ENCODE data around the gene PLK5. TPM values are rescaled to one million over a fixed set of nuclear protein-coding genes. Genes with fewer than 3 reads are reported as not detected.

PLK5 gene
- polyA plus RNA-seq, 1 of the 3 experiments (the other 2 are of a cell fraction): not detected

DNA sequence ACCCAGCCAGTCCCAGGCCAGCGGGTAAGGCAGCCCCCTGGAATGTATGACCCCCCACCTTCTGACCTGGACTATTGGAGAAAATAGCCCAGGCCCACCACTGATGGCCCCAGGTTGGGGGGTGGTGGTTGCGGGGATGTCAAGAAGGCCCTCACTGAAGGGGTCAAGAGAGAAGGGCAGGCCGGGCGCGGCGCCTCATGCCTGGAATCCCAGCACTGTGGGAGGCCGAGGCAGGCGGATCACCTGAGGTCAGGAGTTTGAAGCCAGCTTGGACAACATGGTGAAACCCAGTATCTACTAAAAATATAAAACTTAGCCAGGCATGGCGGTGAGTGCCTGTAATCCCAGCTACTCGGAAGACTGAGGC is 9.6 kb upstream of the PLK5 start:
- Histone ChIP-seq H3K79me2 (ENCODE audit: insufficient read depth) (no peaks in the 10 kb centered on the region), H3K27me3 (ENCODE audit: insufficient read depth) (no peaks in the 10 kb centered on the region), H3K36me3 (replicated peaks in 1 of 2; ENCODE audit: control insufficient read depth in 1 of 2, insufficient read depth in 2 of 2, low read length in 1 of 2) (no peaks in the 10 kb centered on the region), H2AFZ (ENCODE audit: low read depth) (no peak overlapping the region), H3K27ac (ENCODE audit: low read depth in 2 of 2, low read length in 1 of 2) (no peak overlapping the region), H3K4me1 (ENCODE audit: control insufficient read depth in 1 of 2, insufficient read depth in 2 of 2, low read depth in 1 of 2, low read length in 1 of 2) (no peaks in the 10 kb centered on the region), H3F3A (replicated peaks; ENCODE audit: insufficient read depth) (peaks cover 12% of the 10 kb centered on the region), H3K4me3 (ENCODE audit: low read depth in 2 of 2, low read length in 1 of 2) (no peak overlapping the region), H4K20me1 (ENCODE audit: insufficient read depth) (no peaks in the 10 kb centered on the region), H3K9me3 (no peaks in the 10 kb centered on the region), H3K4me2 (no peak overlapping the region), H3K9ac (no peak overlapping the region), H3K9me2 (no peaks in the 10 kb centered on the region)
- DNase-seq: no peak
- POLR2A ChIA-PET: no interaction called here
- CTCF ChIA-PET: interaction anchor here (1.1 to 1.4 kb wide), 2 partner anchors 32 to 158 kb away, joined by 3 to 11 read pairs; no protein-coding TSS in a partner anchor
- WGBS (ENCODE audit: low lambda C conversion rate): 74% methylated on average over 10 of the region's 10 CpGs
- TF ChIP-seq USF1 (IDR thresholded peaks at IDR 0.05; ENCODE audit: borderline replicate concordance, low read depth) (no peak), TEAD4 (IDR thresholded peaks at IDR 0.05; ENCODE audit: borderline replicate concordance, insufficient read depth) (no peak), TAF1 (IDR thresholded peaks at IDR 0.05; ENCODE audit: borderline replicate concordance, low read depth, low read length) (no peak), NFIC (IDR thresholded peaks at IDR 0.05; ENCODE audit: borderline replicate concordance) (no peak), USF2 (IDR thresholded peaks at IDR 0.05; ENCODE audit: borderline replicate concordance, low read depth, low read length) (no peak), RFX5 (IDR thresholded peaks at IDR 0.05; ENCODE audit: low read length) (no peak), JUND (IDR thresholded peaks at IDR 0.05) (no peak), SMC3 (IDR thresholded peaks at IDR 0.05; ENCODE audit: low read depth, low read length) (no peak), ELF1 (IDR thresholded peaks at IDR 0.05) (no peak)

DNA sequence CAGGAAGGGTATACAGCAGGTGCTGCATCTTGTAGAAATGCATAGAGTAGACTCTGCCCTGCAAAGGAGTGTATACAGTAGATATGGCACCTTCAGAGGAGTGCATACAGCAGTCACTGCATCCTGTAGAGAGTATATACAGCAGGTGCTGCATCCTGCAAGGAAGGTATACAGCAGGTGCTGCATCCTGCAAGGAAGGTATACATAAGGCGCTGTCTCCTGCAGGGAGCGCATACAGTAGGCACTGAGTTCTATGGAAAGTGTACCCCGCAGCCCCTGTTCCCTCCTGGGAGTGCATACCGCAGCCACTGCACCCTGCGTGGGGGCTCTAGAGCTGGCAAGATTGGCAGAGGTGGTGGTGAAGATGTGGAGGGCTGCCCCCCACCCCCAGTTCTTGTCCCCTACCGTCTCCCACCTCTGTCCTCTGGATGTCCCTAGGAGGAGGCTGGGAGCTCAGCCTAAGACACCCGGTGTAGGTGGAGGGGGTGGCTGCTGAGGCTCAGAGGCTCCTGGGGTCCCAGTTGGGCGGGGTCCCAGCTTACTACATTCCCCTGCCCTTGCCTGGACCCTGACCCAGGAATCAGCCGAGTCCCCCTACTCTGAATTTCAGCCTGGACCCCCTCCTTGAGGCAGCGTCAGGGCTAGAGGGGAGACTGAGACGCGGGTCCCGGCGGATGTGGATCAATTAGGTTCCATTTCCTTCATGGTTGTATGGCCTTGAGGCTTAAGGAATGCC is 8.7 kb upstream of the PLK5 start:
- Histone ChIP-seq H3K9me2 (no peaks in the 10 kb centered on the region), H2AFZ (ENCODE audit: low read depth) (no peak overlapping the region), H3K79me2 (ENCODE audit: insufficient read depth) (no peaks in the 10 kb centered on the region), H3K4me1 (ENCODE audit: control insufficient read depth in 1 of 2, insufficient read depth in 2 of 2, low read depth in 1 of 2, low read length in 1 of 2) (no peaks in the 10 kb centered on the region), H3K4me2 (no peak overlapping the region), H3K9ac (no peak overlapping the region), H3K27ac (ENCODE audit: low read depth in 2 of 2, low read length in 1 of 2) (no peak overlapping the region), H3K27me3 (ENCODE audit: insufficient read depth) (no peaks in the 10 kb centered on the region), H3K9me3 (no peaks in the 10 kb centered on the region), H3F3A (replicated peaks; ENCODE audit: insufficient read depth) (peaks cover 12% of the 10 kb centered on the region), H3K4me3 (ENCODE audit: low read depth in 2 of 2, low read length in 1 of 2) (no peak overlapping the region), H4K20me1 (ENCODE audit: insufficient read depth) (no peaks in the 10 kb centered on the region), H3K36me3 (replicated peaks in 1 of 2; ENCODE audit: control insufficient read depth in 1 of 2, insufficient read depth in 2 of 2, low read length in 1 of 2) (no peaks in the 10 kb centered on the region)
- 28% methylated on average over 4 of the region's 14 CpGs for WGBS (ENCODE audit: low lambda C conversion rate)
- DNase-seq: no peak
- POLR2A ChIA-PET: no interaction called here
- TF ChIP-seq SMC3 (IDR thresholded peaks at IDR 0.05; ENCODE audit: low read depth, low read length): no peak
- TF ChIP-seq EP300 (IDR thresholded peaks at IDR 0.05; ENCODE audit: borderline replicate concordance in 1 of 2, low read depth in 1 of 2, low read length in 1 of 2): no peak
- no peak for TF ChIP-seq RXRA (IDR thresholded peaks at IDR 0.05; ENCODE audit: borderline replicate concordance, low read depth)
- TF ChIP-seq ELF1 (IDR thresholded peaks at IDR 0.05): no peak
- TF ChIP-seq CTCF (IDR thresholded peaks at IDR 0.05): no peak
- TF ChIP-seq, protein P1, sequence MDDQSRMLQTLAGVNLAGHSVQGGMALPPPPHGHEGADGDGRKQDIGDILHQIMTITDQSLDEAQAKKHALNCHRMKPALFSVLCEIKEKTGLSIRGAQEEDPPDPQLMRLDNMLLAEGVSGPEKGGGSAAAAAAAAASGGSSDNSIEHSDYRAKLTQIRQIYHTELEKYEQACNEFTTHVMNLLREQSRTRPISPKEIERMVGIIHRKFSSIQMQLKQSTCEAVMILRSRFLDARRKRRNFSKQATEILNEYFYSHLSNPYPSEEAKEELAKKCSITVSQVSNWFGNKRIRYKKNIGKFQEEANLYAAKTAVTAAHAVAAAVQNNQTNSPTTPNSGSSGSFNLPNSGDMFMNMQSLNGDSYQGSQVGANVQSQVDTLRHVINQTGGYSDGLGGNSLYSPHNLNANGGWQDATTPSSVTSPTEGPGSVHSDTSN (IDR thresholded peaks at IDR 0.05): no peak
- TF ChIP-seq IRF3 (IDR thresholded peaks at IDR 0.05; ENCODE audit: low read depth, low read length): no peak
- no peak for TF ChIP-seq ZBTB33 (IDR thresholded peaks at IDR 0.05; ENCODE audit: borderline replicate concordance, low read depth)
- TF ChIP-seq USF1 (IDR thresholded peaks at IDR 0.05; ENCODE audit: borderline replicate concordance, low read depth): no peak
- TF ChIP-seq RFX5 (IDR thresholded peaks at IDR 0.05; ENCODE audit: low read length): no peak
- CTCF ChIA-PET: interaction anchor here (1.4 kb wide), 1 partner anchor 31 kb away, joined by 11 read pairs; no protein-coding TSS in a partner anchor

All from SK-N-SH (cell line).